Measurements from ENCODE around the gene SLC17A8. TPM values are rescaled to one million over a fixed set of nuclear protein-coding genes. Genes with fewer than 3 reads are reported as not detected.

The SLC17A8 gene
- total RNA-seq, 1 experiment from 2014 or later: not detected

GRCh38 chr12:100453951-100454350 is 97.1 kb downstream of the SLC17A8 start:
- no peak for DNase-seq (ENCODE audit: unreplicated experiment)
- no peak overlapping the region for H3K27ac Mint-ChIP-seq (ENCODE audit: low read depth, unreplicated experiment)
- no TSS peak for BruUV-seq (replicated peaks)
- TF ChIP-seq CTCF (IDR thresholded peaks at IDR 0.05; ENCODE audit: unreplicated experiment): no peak
- peaks cover 14% of the 10 kb centered on the region for H3K27me3 Mint-ChIP-seq (ENCODE audit: insufficient read depth, unreplicated experiment)
- ChIA-PET CTCF (no interaction called here), POLR2A (no interaction called here)
- no peaks in the 10 kb centered on the region for H3K4me1 Mint-ChIP-seq (ENCODE audit: insufficient read depth, unreplicated experiment)
- H3K36me3 Mint-ChIP-seq (ENCODE audit: insufficient read depth, unreplicated experiment): no peaks in the 10 kb centered on the region
- H3K9me3 Mint-ChIP-seq (ENCODE audit: unreplicated experiment): no peaks in the 10 kb centered on the region
- no peak overlapping the region for H3K4me3 Mint-ChIP-seq (ENCODE audit: unreplicated experiment)
- intact Hi-C loops (cut with micrococcal nuclease): no loop called here

GRCh38 chr12:100455896-100456295 is 99.0 kb downstream of the SLC17A8 start:
- no TSS peak for BruUV-seq (replicated peaks)

GRCh38 chr12:100458191-100458590 is 101.3 kb downstream of the SLC17A8 start:
- intact Hi-C loops (cut with micrococcal nuclease): no loop called here
- no peak overlapping the region for H3K4me3 Mint-ChIP-seq (ENCODE audit: unreplicated experiment)

More at GRCh38 chr12:100455896-100456295, 99.0 kb downstream of the SLC17A8 start:
- Mint-ChIP-seq H3K4me3 (ENCODE audit: unreplicated experiment) (no peak overlapping the region), H3K36me3 (ENCODE audit: insufficient read depth, unreplicated experiment) (no peaks in the 10 kb centered on the region), H3K27me3 (ENCODE audit: insufficient read depth, unreplicated experiment) (peaks cover 10% of the 10 kb centered on the region), H3K9me3 (ENCODE audit: unreplicated experiment) (no peaks in the 10 kb centered on the region), H3K27ac (ENCODE audit: low read depth, unreplicated experiment) (no peak overlapping the region), H3K4me1 (ENCODE audit: insufficient read depth, unreplicated experiment) (no peaks in the 10 kb centered on the region)
- CTCF ChIA-PET: interaction anchor here (0.7 to 1.0 kb wide), 2 partner anchors 97 to 277 kb away, joined by 3 read pairs; no protein-coding TSS in a partner anchor
- DNase-seq (ENCODE audit: unreplicated experiment): no peak
- intact Hi-C loops (cut with micrococcal nuclease): no loop called here
- TF ChIP-seq CTCF (IDR thresholded peaks at IDR 0.05; ENCODE audit: unreplicated experiment): no peak
- POLR2A ChIA-PET: no interaction called here

GRCh38 chr12:100460702-100461101 is 103.8 kb downstream of the SLC17A8 start:
- POLR2A ChIA-PET: interaction anchor here (0.8 kb wide), 1 partner anchor 18 kb away, joined by 3 read pairs; no protein-coding TSS in a partner anchor
- no TSS peak for BruUV-seq (replicated peaks)
- no peak for TF ChIP-seq CTCF (IDR thresholded peaks at IDR 0.05; ENCODE audit: unreplicated experiment)
- intact Hi-C loops (cut with micrococcal nuclease): no loop called here
- no peak for DNase-seq (ENCODE audit: unreplicated experiment)
- H3K27me3 Mint-ChIP-seq (ENCODE audit: insufficient read depth, unreplicated experiment): no peaks in the 10 kb centered on the region
- H3K36me3 Mint-ChIP-seq (ENCODE audit: insufficient read depth, unreplicated experiment): no peaks in the 10 kb centered on the region
- CTCF ChIA-PET: no interaction called here
- H3K27ac Mint-ChIP-seq (ENCODE audit: low read depth, unreplicated experiment): no peak overlapping the region
- no peaks in the 10 kb centered on the region for H3K9me3 Mint-ChIP-seq (ENCODE audit: unreplicated experiment)
- H3K4me3 Mint-ChIP-seq (ENCODE audit: unreplicated experiment): no peak overlapping the region
- H3K4me1 Mint-ChIP-seq (ENCODE audit: insufficient read depth, unreplicated experiment): no peaks in the 10 kb centered on the region

More at GRCh38 chr12:100458191-100458590, 101.3 kb downstream of the SLC17A8 start:
- no peak overlapping the region for H3K27ac Mint-ChIP-seq (ENCODE audit: low read depth, unreplicated experiment)
- TF ChIP-seq CTCF (IDR thresholded peaks at IDR 0.05; ENCODE audit: unreplicated experiment): no peak
- no TSS peak for BruUV-seq (replicated peaks)
- no peak for DNase-seq (ENCODE audit: unreplicated experiment)
- no peaks in the 10 kb centered on the region for H3K36me3 Mint-ChIP-seq (ENCODE audit: insufficient read depth, unreplicated experiment)
- ChIA-PET CTCF (no interaction called here), POLR2A (no interaction called here)
- no peaks in the 10 kb centered on the region for H3K4me1 Mint-ChIP-seq (ENCODE audit: insufficient read depth, unreplicated experiment)
- H3K27me3 Mint-ChIP-seq (ENCODE audit: insufficient read depth, unreplicated experiment): no peaks in the 10 kb centered on the region
- H3K9me3 Mint-ChIP-seq (ENCODE audit: unreplicated experiment): no peaks in the 10 kb centered on the region
